Astrocyte (in vitro differentiated cells and primary cell): Measurements from ENCODE around the gene NKAIN1. TPM values are rescaled to one million over a fixed set of nuclear protein-coding genes. Genes with fewer than 3 reads are reported as not detected.
A peak's percentile ranks its signal among the peaks of the same experiment; 100 is the strongest.

Source experiments
- DNase-seq: peaks from one replicate; pipeline ENCODE4 v3.0.0-alpha.2; 2010; ENCODE audit warnings: low read depth
- FAIRE-seq: peaks from 2 replicates; lab custom pipeline; 2011; peaks lifted over from hg19 to GRCh38; lab: Jason Lieb, UNC
- H2AFZ ChIP-seq: 2 replicates; pipeline ENCODE4 v1.6.0; 2012; ENCODE audit warnings: low read depth, low read length, inconsistent platforms
- H3K27ac ChIP-seq: 2 replicates; pipeline ENCODE4 v1.5.1; 2011; ENCODE audit warnings: low read depth, low read length, inconsistent platforms
- H3K27me3 ChIP-seq: 2 replicates; pipeline ENCODE4 v1.6.0; 2011; ENCODE audit warnings: low read length, inconsistent platforms; ENCODE audit not compliant: insufficient read depth
- H3K36me3 ChIP-seq: 2 replicates; pipeline ENCODE4 v1.5.1; 2011; ENCODE audit warnings: low read length, inconsistent platforms; ENCODE audit not compliant: insufficient read depth
- H3K4me1 ChIP-seq: 2 replicates; pipeline ENCODE4 v1.5.1; 2011; ENCODE audit warnings: low read length, inconsistent platforms; ENCODE audit not compliant: insufficient read depth
- H3K4me2 ChIP-seq: 2 replicates; pipeline ENCODE4 v1.6.0; 2012; ENCODE audit warnings: low read length, inconsistent platforms
- H3K4me3 ChIP-seq: 2 replicates; pipeline ENCODE4 v1.5.1; 2011; ENCODE audit warnings: low read depth, mild to moderate bottlenecking, low read length, inconsistent platforms; ENCODE audit not compliant: insufficient read depth
- H3K79me2 ChIP-seq: 2 replicates; pipeline ENCODE4 v1.6.0; 2012; ENCODE audit warnings: mild to moderate bottlenecking, low read length, inconsistent platforms; ENCODE audit not compliant: insufficient read depth
- H3K9ac ChIP-seq: 2 replicates; pipeline ENCODE4 v1.6.0; 2012; ENCODE audit warnings: mild to moderate bottlenecking, low read length, inconsistent platforms
- H3K9me3 ChIP-seq: 2 replicates; pipeline ENCODE4 v1.5.1; 2012; ENCODE audit warnings: low read depth, mild to moderate bottlenecking, low read length, inconsistent platforms; ENCODE audit not compliant: insufficient read depth
- H4K20me1 ChIP-seq: 2 replicates; pipeline ENCODE4 v1.6.0; 2012; ENCODE audit warnings: low read length, inconsistent platforms; ENCODE audit not compliant: insufficient read depth
- H3K27ac Mint-ChIP-seq: one replicate; pipeline ENCODE4 v1.8.0; 2021; ENCODE audit warnings: mild to moderate bottlenecking, mixed read lengths; ENCODE audit not compliant: unreplicated experiment
- H3K27me3 Mint-ChIP-seq: one replicate; pipeline ENCODE4 v1.8.0; 2021; ENCODE audit warnings: low read depth, mixed read lengths; ENCODE audit not compliant: unreplicated experiment
- H3K36me3 Mint-ChIP-seq: one replicate; pipeline ENCODE4 v1.8.0; 2021; ENCODE audit warnings: low read depth, mixed read lengths; ENCODE audit not compliant: unreplicated experiment
- H3K4me1 Mint-ChIP-seq: one replicate; pipeline ENCODE4 v1.8.0; 2021; ENCODE audit warnings: low read depth, mixed read lengths; ENCODE audit not compliant: unreplicated experiment
- H3K4me3 Mint-ChIP-seq: one replicate; pipeline ENCODE4 v1.8.0; 2021; ENCODE audit warnings: mild to moderate bottlenecking, moderate library complexity, mixed read lengths; ENCODE audit not compliant: unreplicated experiment
- H3K9me3 Mint-ChIP-seq: one replicate; pipeline ENCODE4 v1.8.0; 2021; ENCODE audit warnings: mild to moderate bottlenecking, mixed read lengths; ENCODE audit not compliant: unreplicated experiment
- CTCF ChIP-seq: IDR thresholded peaks from 2 replicates; pipeline ENCODE4 v1.5.1; 2011; ENCODE audit warnings: low read depth, mild to moderate bottlenecking, inconsistent platforms, low read length, moderate library complexity; ENCODE audit not compliant: insufficient read depth
- EZH2 ChIP-seq: IDR thresholded peaks from 2 replicates; pipeline ENCODE4 v1.6.1; 2012; ENCODE audit warnings: mild to moderate bottlenecking, low read length, inconsistent platforms; ENCODE audit not compliant: insufficient read depth
- total RNA-seq: library from RNA; stranded (reverse); gene quantifications from 2 replicates; pipeline ENCODE4 v1.2.1, GENCODE V29; 2021

The NKAIN1 gene
- total RNA-seq, 1 donor from 2014 or later, result 5.6 TPM

GRCh38 chr1:31154000-31154631 lies 85.6 kb downstream of the NKAIN1 start:
- no peak for TF ChIP-seq CTCF
- TF ChIP-seq EZH2, result no peak
- Histone ChIP-seq H3K4me3 (peak overlapping the region; percentile 62), H3K27ac (peak overlapping the region; percentile 84), H2AFZ (peak overlapping the region; percentile 93), H3K4me1 (peaks cover 11% of the 10 kb centered on the region), H4K20me1 (no peaks in the 10 kb centered on the region), H3K36me3 (no peaks in the 10 kb centered on the region), H3K79me2 (no peaks in the 10 kb centered on the region), H3K4me2 (peak overlapping the region; percentile 89), H3K9me3 (no peaks in the 10 kb centered on the region), H3K27me3 (no peaks in the 10 kb centered on the region), H3K9ac (peak overlapping the region; percentile 87)
- DNase-seq, result no peak
- Mint-ChIP-seq H3K27ac (peak overlapping the region; percentile 92), H3K36me3 (peaks cover 3% of the 10 kb centered on the region), H3K4me1 (peaks cover 2% of the 10 kb centered on the region), H3K27me3 (no peaks in the 10 kb centered on the region), H3K4me3 (peak overlapping the region; percentile 79), H3K9me3 (no peaks in the 10 kb centered on the region)
- no peak for FAIRE-seq

- H3K9me3 Mint-ChIP-seq, result no peaks in the 10 kb centered on the region
- H3K4me1 Mint-ChIP-seq, result peaks cover 2% of the 10 kb centered on the region
- TF ChIP-seq CTCF, result no peak
- no peak for TF ChIP-seq EZH2
- no peak overlapping the region for H3K27ac Mint-ChIP-seq
- no peaks in the 10 kb centered on the region for H3K9me3 ChIP-seq
- H3K4me1 ChIP-seq, result peaks cover 11% of the 10 kb centered on the region
- no peak overlapping the region for H3K4me2 ChIP-seq
- H3K27me3 ChIP-seq, result no peaks in the 10 kb centered on the region
- H3K27ac ChIP-seq, result no peak overlapping the region
- FAIRE-seq, result no peak
- no peak overlapping the region for H2AFZ ChIP-seq
- H3K4me3 Mint-ChIP-seq, result no peak overlapping the region
- H3K36me3 Mint-ChIP-seq, result peaks cover 3% of the 10 kb centered on the region
- H3K27me3 Mint-ChIP-seq, result no peaks in the 10 kb centered on the region
- H4K20me1 ChIP-seq, result no peaks in the 10 kb centered on the region
- no peak overlapping the region for H3K9ac ChIP-seq
- DNase-seq, result no peak
- H3K4me3 ChIP-seq, result no peak overlapping the region
- H3K79me2 ChIP-seq, result no peaks in the 10 kb centered on the region
- H3K36me3 ChIP-seq, result no peaks in the 10 kb centered on the region
Measured at GRCh38 chr1:31153423-31153822, 86.3 kb downstream of the NKAIN1 start.

- Mint-ChIP-seq H3K4me3 (no peak overlapping the region), H3K9me3 (no peaks in the 10 kb centered on the region), H3K4me1 (peaks cover 2% of the 10 kb centered on the region), H3K27ac (no peak overlapping the region), H3K36me3 (peaks cover 3% of the 10 kb centered on the region), H3K27me3 (peaks cover 3% of the 10 kb centered on the region)
- H3K36me3 ChIP-seq, result no peaks in the 10 kb centered on the region
- DNase-seq (peak; percentile 45), FAIRE-seq (no peak)
- H2AFZ ChIP-seq, result peak overlapping the region; percentile 63
- TF ChIP-seq CTCF (no peak), EZH2 (no peak)
- H3K79me2 ChIP-seq, result no peaks in the 10 kb centered on the region
- H3K4me1 ChIP-seq, result peaks cover 11% of the 10 kb centered on the region
- no peak overlapping the region for H3K4me3 ChIP-seq
- H3K9me3 ChIP-seq, result no peaks in the 10 kb centered on the region
- no peaks in the 10 kb centered on the region for H4K20me1 ChIP-seq
- no peak overlapping the region for H3K4me2 ChIP-seq
- no peaks in the 10 kb centered on the region for H3K27me3 ChIP-seq
- H3K27ac ChIP-seq, result no peak overlapping the region
- no peak overlapping the region for H3K9ac ChIP-seq
Measured at GRCh38 chr1:31152181-31152795, 87.4 kb downstream of the NKAIN1 start.
